ENCODE results near the gene C14orf132.

C14orf132 gene

DNA sequence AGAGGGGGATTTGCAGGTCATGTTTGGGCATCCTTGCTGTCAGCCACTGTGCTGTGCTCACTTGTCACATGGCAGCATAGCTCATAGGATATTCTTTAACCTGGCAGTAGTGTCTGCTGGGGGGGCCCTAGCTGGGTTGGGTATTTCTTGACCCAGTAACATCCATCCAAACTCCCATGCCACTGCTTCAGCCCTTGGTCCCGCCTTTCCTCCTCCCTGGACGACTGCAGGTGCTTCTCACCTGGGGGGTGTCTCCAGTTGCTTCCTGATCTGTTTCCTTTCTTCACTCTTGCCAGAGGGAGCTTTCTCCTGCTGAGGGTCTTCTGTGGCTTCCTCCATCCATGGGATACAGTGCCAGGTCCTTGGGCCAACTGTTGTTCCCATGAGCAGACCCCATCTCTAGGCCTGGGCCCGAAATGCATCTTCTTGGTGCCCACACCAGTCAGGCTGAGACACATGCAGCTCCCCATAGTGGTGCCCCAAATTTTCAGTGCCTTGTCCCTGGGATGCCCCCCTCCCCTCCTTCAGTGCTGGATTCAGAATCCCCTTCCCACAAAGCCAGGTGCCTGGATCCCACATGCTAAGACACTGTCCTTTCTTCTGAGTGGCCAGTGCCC lies 20.5 kb downstream of the C14orf132 start:
- Histone ChIP-seq H3K9me3 (ENCODE audit: control insufficient read depth in 1 of 2, low read length in 2 of 2) (no peaks in the 10 kb centered on the region), H3K4me1 (ENCODE audit: control insufficient read depth in 1 of 2, insufficient read depth in 2 of 2, low read length in 2 of 2) (no peaks in the 10 kb centered on the region), H3K27ac (ENCODE audit: low read depth, low read length) (no peak overlapping the region), H3K4me3 (ENCODE audit: low read depth in 1 of 2, low read length in 2 of 2) (no peak overlapping the region), H3K9ac (ENCODE audit: low read depth in 1 of 2, low read length in 2 of 2) (no peak overlapping the region), H3K36me3 (ENCODE audit: control insufficient read depth in 1 of 2, insufficient read depth in 2 of 2, low read length in 2 of 2) (no peaks in the 10 kb centered on the region), H3K27me3 (ENCODE audit: control insufficient read depth in 1 of 2, insufficient read depth in 2 of 2, low read length in 2 of 2) (no peaks in the 10 kb centered on the region)

DNA sequence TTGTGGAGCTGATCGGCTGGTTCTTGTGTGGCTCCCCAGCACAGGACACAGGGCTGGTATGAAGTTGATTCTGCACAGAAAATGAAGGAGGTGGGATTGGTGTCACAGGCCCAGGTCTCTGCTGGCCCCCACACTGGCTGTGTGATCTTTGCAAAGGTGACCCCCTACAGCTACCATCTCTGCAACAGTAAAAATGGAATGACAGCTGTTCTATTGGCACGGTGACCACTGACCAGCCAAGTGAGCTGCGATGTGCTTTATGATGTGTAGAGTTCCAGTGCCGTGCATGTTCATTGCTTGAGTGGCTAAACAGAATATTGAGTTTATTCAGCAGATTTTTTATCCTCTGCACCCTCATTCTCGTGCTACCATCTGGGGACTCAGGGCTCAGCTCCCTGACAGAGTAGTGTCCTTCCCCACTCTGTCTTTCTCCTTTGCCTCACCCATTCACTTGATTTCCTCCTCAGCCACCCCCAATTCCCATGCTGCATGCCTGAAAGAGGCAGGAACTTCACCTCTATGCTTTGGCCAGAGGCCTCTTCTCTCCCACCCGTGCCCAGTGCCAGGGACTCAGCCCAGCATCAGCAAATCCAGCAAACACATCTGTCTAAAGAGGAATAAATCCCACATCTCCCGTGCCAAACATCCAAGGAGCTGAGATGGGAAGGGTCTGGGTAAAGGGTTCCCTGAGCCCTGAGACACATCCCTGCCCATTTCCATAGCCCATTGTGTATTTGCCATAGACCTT lies 21.2 kb downstream of the C14orf132 start:
- no peak overlapping the region for H3K9ac ChIP-seq (ENCODE audit: low read depth in 1 of 2, low read length in 2 of 2)
- H3K9me3 ChIP-seq (ENCODE audit: control insufficient read depth in 1 of 2, low read length in 2 of 2) = no peaks in the 10 kb centered on the region
- H3K4me1 ChIP-seq (ENCODE audit: control insufficient read depth in 1 of 2, insufficient read depth in 2 of 2, low read length in 2 of 2) = no peaks in the 10 kb centered on the region
- H3K27ac ChIP-seq (ENCODE audit: low read depth, low read length) = no peak overlapping the region
- H3K27me3 ChIP-seq (ENCODE audit: control insufficient read depth in 1 of 2, insufficient read depth in 2 of 2, low read length in 2 of 2) = no peaks in the 10 kb centered on the region
- no peak overlapping the region for H3K4me3 ChIP-seq (ENCODE audit: low read depth in 1 of 2, low read length in 2 of 2)
- H3K36me3 ChIP-seq (ENCODE audit: control insufficient read depth in 1 of 2, insufficient read depth in 2 of 2, low read length in 2 of 2) = no peaks in the 10 kb centered on the region

GRCh38 chr14:96062010-96062409 lies 22.8 kb downstream of the C14orf132 start:
- no peak overlapping the region for H3K27ac ChIP-seq (ENCODE audit: low read depth, low read length)
- H3K4me3 ChIP-seq (ENCODE audit: low read depth in 1 of 2, low read length in 2 of 2) = no peak overlapping the region
- H3K9me3 ChIP-seq (ENCODE audit: control insufficient read depth in 1 of 2, low read length in 2 of 2) = no peaks in the 10 kb centered on the region
- H3K27me3 ChIP-seq (ENCODE audit: control insufficient read depth in 1 of 2, insufficient read depth in 2 of 2, low read length in 2 of 2) = no peaks in the 10 kb centered on the region
- no peak overlapping the region for H3K9ac ChIP-seq (ENCODE audit: low read depth in 1 of 2, low read length in 2 of 2)
- no peaks in the 10 kb centered on the region for H3K36me3 ChIP-seq (ENCODE audit: control insufficient read depth in 1 of 2, insufficient read depth in 2 of 2, low read length in 2 of 2)
- no peaks in the 10 kb centered on the region for H3K4me1 ChIP-seq (ENCODE audit: control insufficient read depth in 1 of 2, insufficient read depth in 2 of 2, low read length in 2 of 2)

DNA sequence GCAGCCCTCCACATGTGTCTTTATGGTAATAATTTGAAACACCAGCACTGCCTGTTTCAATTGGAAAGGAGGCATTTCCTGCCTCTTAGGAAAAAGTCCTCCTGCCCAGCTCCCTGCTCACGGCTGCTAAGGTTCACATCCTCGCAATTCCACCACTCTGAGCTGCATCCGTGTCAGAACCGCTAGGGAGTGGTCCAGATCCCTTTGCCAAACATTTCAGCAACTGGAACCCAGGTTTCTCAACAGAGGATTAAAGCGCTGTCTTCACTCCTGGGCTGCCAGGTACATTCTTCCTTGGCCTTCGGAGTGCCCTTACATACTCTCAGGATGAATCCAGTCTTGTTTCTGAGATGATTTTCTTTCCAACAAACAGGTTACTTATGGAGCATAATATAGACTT lies 23.3 kb downstream of the C14orf132 start:
- H3K4me1 ChIP-seq (ENCODE audit: control insufficient read depth in 1 of 2, insufficient read depth in 2 of 2, low read length in 2 of 2) = no peaks in the 10 kb centered on the region
- H3K27ac ChIP-seq (ENCODE audit: low read depth, low read length) = no peak overlapping the region
- H3K4me3 ChIP-seq (ENCODE audit: low read depth in 1 of 2, low read length in 2 of 2) = no peak overlapping the region
- H3K9ac ChIP-seq (ENCODE audit: low read depth in 1 of 2, low read length in 2 of 2) = no peak overlapping the region
- no peaks in the 10 kb centered on the region for H3K27me3 ChIP-seq (ENCODE audit: control insufficient read depth in 1 of 2, insufficient read depth in 2 of 2, low read length in 2 of 2)
- no peaks in the 10 kb centered on the region for H3K36me3 ChIP-seq (ENCODE audit: control insufficient read depth in 1 of 2, insufficient read depth in 2 of 2, low read length in 2 of 2)
- H3K9me3 ChIP-seq (ENCODE audit: control insufficient read depth in 1 of 2, low read length in 2 of 2) = no peaks in the 10 kb centered on the region

DNA sequence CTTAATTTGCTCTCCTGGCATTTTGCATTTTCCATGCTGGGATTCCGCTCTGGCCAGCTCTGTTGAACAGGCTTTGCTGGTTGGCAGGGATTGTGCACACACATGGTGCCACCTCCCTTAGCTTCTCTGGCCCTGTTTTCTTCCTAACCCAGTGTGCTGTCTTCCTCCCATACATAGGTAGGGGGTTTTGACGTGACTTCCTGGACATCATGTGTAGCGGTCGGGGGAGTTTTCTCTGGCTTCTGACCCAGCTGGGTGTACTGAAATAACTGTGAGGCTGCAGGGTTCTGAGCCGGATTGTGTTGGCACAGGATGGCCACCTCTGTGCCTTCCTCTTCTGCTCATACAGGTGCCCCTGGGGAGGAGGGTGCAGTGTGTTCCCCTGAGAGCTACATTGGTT lies 25.7 kb downstream of the C14orf132 start:
- no peaks in the 10 kb centered on the region for H3K9me3 ChIP-seq (ENCODE audit: control insufficient read depth in 1 of 2, low read length in 2 of 2)
- peak overlapping the region in 1 of 2 donors; percentile 2 for H3K4me3 ChIP-seq (ENCODE audit: low read depth in 1 of 2, low read length in 2 of 2)
- H3K27ac ChIP-seq (ENCODE audit: low read depth, low read length) = no peak overlapping the region

DNA sequence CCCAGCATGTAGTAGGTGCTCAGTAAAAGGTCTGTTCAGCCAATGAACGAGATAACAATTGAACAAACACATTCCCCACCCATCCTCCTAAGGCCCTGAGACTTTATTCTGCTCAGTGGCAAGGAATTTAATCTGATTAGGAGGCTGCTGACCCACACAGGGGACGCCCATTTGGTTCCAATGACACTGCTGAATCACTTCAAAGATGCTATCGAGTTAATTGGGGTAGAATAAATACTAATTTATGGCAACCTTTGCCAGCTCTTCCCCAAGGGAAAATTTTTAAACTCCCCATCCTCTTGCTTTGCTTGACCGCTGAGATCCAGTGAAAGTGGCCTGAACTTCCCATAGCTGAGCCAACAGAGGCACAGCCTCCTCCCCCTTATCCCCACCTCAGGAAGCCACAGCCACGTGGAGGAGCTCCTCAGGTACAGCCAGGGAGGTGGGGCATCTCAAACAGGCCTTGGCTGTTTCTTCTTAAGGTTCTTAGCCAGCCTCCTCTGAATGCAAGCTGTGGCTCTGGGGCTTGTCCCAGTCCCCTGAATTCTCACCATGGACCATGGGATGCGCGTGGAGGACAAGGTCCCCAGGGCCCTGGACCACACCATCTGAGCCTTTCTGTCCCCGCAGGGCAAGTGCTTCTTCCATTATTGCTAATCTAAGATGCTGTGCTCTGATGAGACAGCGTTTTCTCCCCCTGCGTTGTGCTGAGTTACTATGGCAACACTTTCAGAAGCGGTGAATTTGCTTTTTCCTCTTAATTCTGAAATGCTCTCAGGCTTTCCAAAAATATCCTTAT lies 26.7 kb downstream of the C14orf132 start:
- no peaks in the 10 kb centered on the region for H3K4me1 ChIP-seq (ENCODE audit: control insufficient read depth in 1 of 2, insufficient read depth in 2 of 2, low read length in 2 of 2)
- H3K27me3 ChIP-seq (ENCODE audit: control insufficient read depth in 1 of 2, insufficient read depth in 2 of 2, low read length in 2 of 2) = no peaks in the 10 kb centered on the region
- no peaks in the 10 kb centered on the region for H3K36me3 ChIP-seq (ENCODE audit: control insufficient read depth in 1 of 2, insufficient read depth in 2 of 2, low read length in 2 of 2)
- no peaks in the 10 kb centered on the region for H3K9me3 ChIP-seq (ENCODE audit: control insufficient read depth in 1 of 2, low read length in 2 of 2)
- H3K27ac ChIP-seq (ENCODE audit: low read depth, low read length) = no peak overlapping the region
- H3K4me3 ChIP-seq (ENCODE audit: low read depth in 1 of 2, low read length in 2 of 2) = no peak overlapping the region
- no peak overlapping the region for H3K9ac ChIP-seq (ENCODE audit: low read depth in 1 of 2, low read length in 2 of 2)

More for the DNA sequence above, 25.7 kb downstream of the C14orf132 start:
- H3K27me3 ChIP-seq (ENCODE audit: control insufficient read depth in 1 of 2, insufficient read depth in 2 of 2, low read length in 2 of 2) = no peaks in the 10 kb centered on the region
- H3K36me3 ChIP-seq (ENCODE audit: control insufficient read depth in 1 of 2, insufficient read depth in 2 of 2, low read length in 2 of 2) = no peaks in the 10 kb centered on the region
- no peak overlapping the region for H3K9ac ChIP-seq (ENCODE audit: low read depth in 1 of 2, low read length in 2 of 2)
- H3K4me1 ChIP-seq (ENCODE audit: control insufficient read depth in 1 of 2, insufficient read depth in 2 of 2, low read length in 2 of 2) = no peaks in the 10 kb centered on the region

- Histone ChIP-seq H3K27me3 (ENCODE audit: control insufficient read depth in 1 of 2, insufficient read depth in 2 of 2, low read length in 2 of 2) (no peaks in the 10 kb centered on the region), H3K4me1 (ENCODE audit: control insufficient read depth in 1 of 2, insufficient read depth in 2 of 2, low read length in 2 of 2) (no peaks in the 10 kb centered on the region), H3K27ac (ENCODE audit: low read depth, low read length) (no peak overlapping the region), H3K4me3 (ENCODE audit: low read depth in 1 of 2, low read length in 2 of 2) (no peak overlapping the region), H3K9me3 (ENCODE audit: control insufficient read depth in 1 of 2, low read length in 2 of 2) (no peaks in the 10 kb centered on the region), H3K9ac (ENCODE audit: low read depth in 1 of 2, low read length in 2 of 2) (no peak overlapping the region), H3K36me3 (ENCODE audit: control insufficient read depth in 1 of 2, insufficient read depth in 2 of 2, low read length in 2 of 2) (no peaks in the 10 kb centered on the region)
Observed at GRCh38 chr14:96066976-96067375, 27.8 kb downstream of the C14orf132 start.

DNA sequence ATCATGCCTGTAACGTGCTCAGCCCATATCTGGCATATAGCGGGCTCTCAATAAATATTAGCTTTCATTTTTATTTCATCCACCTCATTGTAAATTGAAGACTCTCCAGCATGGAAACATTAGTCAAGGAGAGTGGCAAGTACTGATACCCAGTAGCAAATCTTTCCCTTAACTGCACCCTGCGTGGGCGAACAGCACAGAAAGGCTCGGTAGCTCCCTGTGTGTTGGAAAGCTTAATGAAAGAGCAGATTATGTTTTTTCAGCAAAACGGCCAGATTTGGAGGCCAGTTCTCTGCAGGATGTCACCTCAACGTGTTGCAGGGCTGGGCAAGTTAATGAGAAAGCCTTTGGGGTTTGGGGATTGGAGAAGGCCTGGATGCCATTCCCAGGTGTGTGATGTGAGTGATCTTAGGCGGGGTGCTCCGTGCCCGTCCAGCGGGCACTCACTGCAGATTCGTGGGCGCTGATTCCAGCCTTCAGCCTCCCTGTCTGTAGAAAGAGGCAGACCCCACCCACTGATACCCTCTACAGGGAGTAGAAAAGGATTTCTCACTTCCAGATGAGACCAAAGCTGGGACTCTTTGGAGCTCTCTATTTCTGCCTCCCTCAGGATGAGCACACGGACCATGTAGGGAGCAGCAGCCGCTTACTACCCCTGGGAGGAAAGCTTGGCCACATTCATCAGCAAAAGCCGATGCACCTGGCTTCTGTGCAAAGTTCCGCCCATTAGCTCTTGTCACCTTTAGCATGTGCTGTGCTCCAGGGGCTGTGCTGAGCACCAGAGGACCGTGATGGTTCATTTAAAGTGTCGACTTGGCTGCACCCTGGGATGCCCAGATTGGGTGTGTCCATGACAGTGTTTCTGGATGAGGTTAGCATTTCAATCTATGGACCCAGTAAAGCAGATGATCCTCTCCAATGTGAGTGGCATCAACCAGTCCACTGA lies 29.1 kb downstream of the C14orf132 start:
- H3K9me3 ChIP-seq (ENCODE audit: control insufficient read depth in 1 of 2, low read length in 2 of 2) = no peaks in the 10 kb centered on the region
- no peaks in the 10 kb centered on the region for H3K36me3 ChIP-seq (ENCODE audit: control insufficient read depth in 1 of 2, insufficient read depth in 2 of 2, low read length in 2 of 2)
- no peak overlapping the region for H3K27ac ChIP-seq (ENCODE audit: low read depth, low read length)
- H3K4me1 ChIP-seq (ENCODE audit: control insufficient read depth in 1 of 2, insufficient read depth in 2 of 2, low read length in 2 of 2) = no peaks in the 10 kb centered on the region
- H3K4me3 ChIP-seq (ENCODE audit: low read depth in 1 of 2, low read length in 2 of 2) = no peak overlapping the region
- no peak overlapping the region for H3K9ac ChIP-seq (ENCODE audit: low read depth in 1 of 2, low read length in 2 of 2)
- H3K27me3 ChIP-seq (ENCODE audit: control insufficient read depth in 1 of 2, insufficient read depth in 2 of 2, low read length in 2 of 2) = no peaks in the 10 kb centered on the region

- Histone ChIP-seq H3K4me3 (ENCODE audit: low read depth in 1 of 2, low read length in 2 of 2) (no peak overlapping the region), H3K9me3 (ENCODE audit: control insufficient read depth in 1 of 2, low read length in 2 of 2) (no peaks in the 10 kb centered on the region), H3K4me1 (ENCODE audit: control insufficient read depth in 1 of 2, insufficient read depth in 2 of 2, low read length in 2 of 2) (no peaks in the 10 kb centered on the region), H3K27ac (ENCODE audit: low read depth, low read length) (no peak overlapping the region), H3K27me3 (ENCODE audit: control insufficient read depth in 1 of 2, insufficient read depth in 2 of 2, low read length in 2 of 2) (no peaks in the 10 kb centered on the region), H3K36me3 (ENCODE audit: control insufficient read depth in 1 of 2, insufficient read depth in 2 of 2, low read length in 2 of 2) (no peaks in the 10 kb centered on the region), H3K9ac (ENCODE audit: low read depth in 1 of 2, low read length in 2 of 2) (no peak overlapping the region)
Observed at GRCh38 chr14:96069421-96069820, 30.3 kb downstream of the C14orf132 start.
